ENCODE measurements around the gene GEMIN4. TPM values are rescaled to one million over a fixed set of nuclear protein-coding genes. Genes with fewer than 3 reads are reported as not detected.
"Not testable (repeated sequence)": the region's sequence is repeated elsewhere in the genome, so short reads cannot be mapped to it uniquely, and the experiment has no call there.

Gene GEMIN4
- total RNA-seq, 2 donors from 2014 or later: 12.9 to 31.9 TPM

DNA sequence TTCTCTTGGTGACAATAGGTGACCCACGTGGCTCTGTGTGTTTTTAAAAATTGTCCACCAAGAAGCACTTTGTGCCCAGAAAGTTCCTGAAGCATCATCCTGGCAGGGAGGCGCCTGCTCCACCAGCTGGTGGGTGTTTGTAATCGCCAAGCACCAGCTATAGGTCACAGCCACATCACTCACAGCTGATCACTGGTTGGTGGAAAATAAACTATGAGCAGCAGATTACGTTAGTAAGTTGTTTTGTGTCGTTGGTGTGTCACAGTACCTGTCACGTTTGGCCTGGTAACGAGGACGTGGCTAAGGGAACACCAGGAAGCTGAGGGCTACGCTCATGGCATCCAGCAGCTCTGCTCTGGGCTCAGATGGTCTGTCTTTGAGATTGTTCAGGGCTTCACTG, 40.2 kb upstream of the GEMIN4 start:
- TF ChIP-seq, protein P1, sequence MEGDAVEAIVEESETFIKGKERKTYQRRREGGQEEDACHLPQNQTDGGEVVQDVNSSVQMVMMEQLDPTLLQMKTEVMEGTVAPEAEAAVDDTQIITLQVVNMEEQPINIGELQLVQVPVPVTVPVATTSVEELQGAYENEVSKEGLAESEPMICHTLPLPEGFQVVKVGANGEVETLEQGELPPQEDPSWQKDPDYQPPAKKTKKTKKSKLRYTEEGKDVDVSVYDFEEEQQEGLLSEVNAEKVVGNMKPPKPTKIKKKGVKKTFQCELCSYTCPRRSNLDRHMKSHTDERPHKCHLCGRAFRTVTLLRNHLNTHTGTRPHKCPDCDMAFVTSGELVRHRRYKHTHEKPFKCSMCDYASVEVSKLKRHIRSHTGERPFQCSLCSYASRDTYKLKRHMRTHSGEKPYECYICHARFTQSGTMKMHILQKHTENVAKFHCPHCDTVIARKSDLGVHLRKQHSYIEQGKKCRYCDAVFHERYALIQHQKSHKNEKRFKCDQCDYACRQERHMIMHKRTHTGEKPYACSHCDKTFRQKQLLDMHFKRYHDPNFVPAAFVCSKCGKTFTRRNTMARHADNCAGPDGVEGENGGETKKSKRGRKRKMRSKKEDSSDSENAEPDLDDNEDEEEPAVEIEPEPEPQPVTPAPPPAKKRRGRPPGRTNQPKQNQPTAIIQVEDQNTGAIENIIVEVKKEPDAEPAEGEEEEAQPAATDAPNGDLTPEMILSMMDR (IDR thresholded peaks at IDR 0.05): no peak
- peaks cover 8% of the 10 kb centered on the region for H3K36me3 ChIP-seq
- no peaks in the 10 kb centered on the region for H3K27me3 ChIP-seq
- intact Hi-C loops (cut with DNase I): no loop called here
- DNase-seq: no peak
- H3K9me3 ChIP-seq: no peaks in the 10 kb centered on the region
- H3K9ac ChIP-seq (ENCODE audit: low read depth in 2 of 2, low read length in 2 of 2): no peak overlapping the region
- no peaks in the 10 kb centered on the region for H3K4me1 ChIP-seq
- no peak overlapping the region for H3K4me3 ChIP-seq
- no peak overlapping the region for H3K27ac ChIP-seq

DNA sequence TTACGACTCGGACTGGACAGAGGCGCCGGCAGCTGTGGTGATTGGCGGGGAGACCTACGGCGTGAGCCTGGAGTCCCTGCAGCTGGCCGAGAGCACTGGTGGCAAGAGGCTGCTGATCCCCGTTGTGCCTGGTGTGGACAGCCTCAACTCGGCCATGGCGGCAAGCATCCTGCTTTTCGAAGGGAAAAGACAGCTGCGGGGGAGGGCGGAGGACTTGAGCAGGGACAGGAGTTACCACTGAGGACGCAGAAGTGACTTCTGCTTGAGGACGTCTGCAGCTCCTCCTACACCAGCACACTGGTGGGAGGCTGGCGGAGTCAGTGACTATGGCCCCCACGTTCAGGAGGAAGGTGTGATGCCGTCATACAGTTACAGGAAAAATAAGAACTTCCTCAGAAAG, 39.8 kb upstream of the GEMIN4 start:
- intact Hi-C loops (cut with DNase I): no loop called here
- H3K9ac ChIP-seq (ENCODE audit: low read depth in 2 of 2, low read length in 2 of 2): no peak overlapping the region
- no peaks in the 10 kb centered on the region for H3K4me1 ChIP-seq
- H3K36me3 ChIP-seq: peaks cover 8% of the 10 kb centered on the region
- DNase-seq: no peak
- no peak overlapping the region for H3K27ac ChIP-seq
- H3K27me3 ChIP-seq: no peaks in the 10 kb centered on the region
- H3K4me3 ChIP-seq: no peak overlapping the region
- no peaks in the 10 kb centered on the region for H3K9me3 ChIP-seq
- TF ChIP-seq, protein P1 (IDR thresholded peaks at IDR 0.05): no peak

DNA sequence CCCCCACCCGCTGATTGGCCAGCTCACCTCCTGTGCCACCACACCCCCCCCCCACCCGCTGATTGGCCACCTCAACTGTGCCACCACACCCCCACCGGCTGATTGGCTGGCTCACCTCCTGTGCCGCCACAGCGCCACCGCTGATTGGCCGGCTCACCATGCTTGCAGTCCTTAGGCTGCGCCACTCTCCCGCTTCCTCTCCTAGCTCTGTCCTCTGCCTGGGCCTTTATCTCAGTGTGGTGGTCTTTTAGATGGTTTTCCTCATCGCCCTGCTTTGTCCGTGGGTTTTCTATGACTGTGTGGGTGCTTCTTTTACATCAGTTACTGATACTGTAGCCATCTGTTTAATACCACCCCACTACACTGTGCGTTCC, 38.8 kb upstream of the GEMIN4 start:
- intact Hi-C loops (cut with DNase I); H3K4me1 ChIP-seq; H3K4me3 ChIP-seq; H3K27me3 ChIP-seq; H3K36me3 ChIP-seq; H3K27ac ChIP-seq; DNase-seq; H3K9me3 ChIP-seq; H3K9ac ChIP-seq (ENCODE audit: low read depth in 2 of 2, low read length in 2 of 2): not testable (repeated sequence)

DNA sequence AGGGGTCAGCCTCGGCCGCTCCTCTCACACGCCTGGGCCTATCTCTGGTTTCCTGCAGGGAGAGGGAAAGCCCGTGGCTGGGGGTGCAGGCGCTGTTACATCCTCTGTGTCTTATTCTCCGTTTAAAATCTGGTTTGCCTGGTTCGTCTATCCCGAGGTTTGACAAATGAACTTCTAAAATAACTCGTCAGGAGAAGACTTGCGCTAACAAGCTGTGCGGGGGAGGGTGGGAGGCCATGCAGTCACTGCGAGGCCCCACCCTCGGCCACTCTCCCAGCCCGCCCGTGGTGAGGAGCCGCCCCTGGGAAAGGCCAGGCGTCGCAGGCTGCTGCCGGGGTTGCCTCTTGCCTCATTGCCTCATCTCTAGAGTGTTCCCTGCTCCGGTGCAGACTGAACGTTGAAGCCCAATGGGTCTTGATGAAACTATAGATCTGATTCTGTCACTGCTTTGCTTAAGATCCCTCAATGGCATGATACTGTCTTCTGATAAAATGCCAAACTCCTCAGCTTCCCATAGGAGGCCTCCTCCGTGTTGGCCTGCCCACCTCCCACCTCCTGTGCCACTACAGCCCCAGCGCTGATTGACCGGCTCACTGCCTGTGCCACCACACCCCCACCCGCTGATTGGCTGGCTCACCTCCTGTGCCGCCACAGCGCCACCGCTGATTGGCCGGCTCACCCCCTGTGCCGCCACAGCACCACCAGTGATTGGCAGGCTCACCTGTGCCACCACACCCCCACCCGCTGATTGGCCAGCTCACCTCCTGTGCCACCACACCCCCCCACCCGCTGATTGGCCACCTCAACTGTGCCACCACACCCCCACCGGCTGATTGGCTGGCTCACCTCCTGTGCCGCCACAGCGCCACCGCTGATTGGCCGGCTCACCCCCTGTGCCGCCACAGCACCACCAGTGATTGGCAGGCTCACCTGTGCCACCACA, 38.1 kb upstream of the GEMIN4 start:
- H3K9ac ChIP-seq (ENCODE audit: low read depth in 2 of 2, low read length in 2 of 2); H3K4me3 ChIP-seq; intact Hi-C loops (cut with DNase I); H3K27me3 ChIP-seq; H3K36me3 ChIP-seq; H3K27ac ChIP-seq; H3K9me3 ChIP-seq; DNase-seq; H3K4me1 ChIP-seq: not testable (repeated sequence)

DNA sequence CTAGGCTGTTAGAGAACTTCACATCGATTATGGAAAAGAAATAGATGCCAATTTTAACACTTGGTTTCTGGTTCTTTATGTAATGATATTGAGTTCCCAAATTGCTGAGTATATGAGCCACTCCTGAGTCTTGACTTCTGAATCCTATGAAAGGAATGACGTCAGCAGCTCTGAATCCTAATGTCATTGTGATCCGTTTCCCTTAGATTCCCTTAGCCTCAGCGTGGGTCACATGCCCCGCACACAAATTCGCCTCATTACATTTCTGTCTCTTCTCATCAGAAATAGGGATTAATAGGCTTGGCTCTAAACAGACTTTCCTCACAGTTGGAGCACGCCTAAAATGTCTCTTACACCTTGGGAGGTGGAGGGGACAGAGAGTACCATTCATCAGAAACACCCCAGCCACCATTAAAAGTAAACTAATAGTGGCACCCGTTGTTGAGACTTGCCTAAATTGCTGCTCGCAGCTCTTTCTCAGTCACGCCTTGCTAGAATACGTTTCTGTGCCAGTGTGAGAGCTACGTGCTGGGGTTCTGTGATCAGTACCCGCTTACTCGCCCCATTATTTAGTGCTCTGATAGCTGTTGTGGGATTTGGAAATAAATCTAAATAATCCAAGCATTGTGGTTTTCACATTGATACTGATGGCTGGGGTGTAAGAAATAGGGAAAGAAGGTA, 37.2 kb upstream of the GEMIN4 start:
- H3K4me3 ChIP-seq: no peak overlapping the region
- H3K9ac ChIP-seq (ENCODE audit: low read depth in 2 of 2, low read length in 2 of 2): no peak overlapping the region
- TF ChIP-seq, protein P1 (IDR thresholded peaks at IDR 0.05): no peak
- peaks cover 8% of the 10 kb centered on the region for H3K36me3 ChIP-seq
- H3K27me3 ChIP-seq: no peaks in the 10 kb centered on the region
- no peak for DNase-seq
- H3K27ac ChIP-seq: no peak overlapping the region
- intact Hi-C loops (cut with DNase I): no loop called here
- H3K4me1 ChIP-seq: no peaks in the 10 kb centered on the region
- H3K9me3 ChIP-seq: no peaks in the 10 kb centered on the region

DNA sequence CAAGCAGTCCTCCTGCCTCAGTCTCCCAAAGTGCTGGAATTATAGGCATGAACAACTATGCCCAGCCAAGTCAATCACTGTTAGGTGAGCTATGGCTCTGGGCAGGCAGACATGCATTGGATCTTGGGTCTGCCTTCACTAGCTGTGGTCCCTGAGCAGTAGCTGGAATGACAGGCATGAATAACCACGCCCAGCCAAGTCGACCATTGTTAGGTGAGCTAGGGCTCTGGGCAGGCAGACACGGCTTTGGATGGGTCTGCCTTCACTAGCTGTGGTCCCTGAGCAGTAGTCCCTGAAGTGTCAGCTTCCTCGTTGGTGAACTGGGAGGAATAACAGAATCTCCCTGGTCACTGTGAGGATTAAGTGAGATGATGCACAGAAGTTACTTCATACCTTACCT, 36.5 kb upstream of the GEMIN4 start:
- H3K27me3 ChIP-seq: no peaks in the 10 kb centered on the region
- no peaks in the 10 kb centered on the region for H3K4me1 ChIP-seq
- no peak overlapping the region for H3K4me3 ChIP-seq
- peaks cover 8% of the 10 kb centered on the region for H3K36me3 ChIP-seq
- H3K27ac ChIP-seq: no peak overlapping the region
- no peaks in the 10 kb centered on the region for H3K9me3 ChIP-seq
- TF ChIP-seq, protein P1 (IDR thresholded peaks at IDR 0.05): no peak
- no peak for DNase-seq
- H3K9ac ChIP-seq (ENCODE audit: low read depth in 2 of 2, low read length in 2 of 2): no peak overlapping the region
- intact Hi-C loops (cut with DNase I): no loop called here

Data from colonic mucosa (tissue), 4 donors.